ENCODE results near the gene KCNE3.

DNA sequence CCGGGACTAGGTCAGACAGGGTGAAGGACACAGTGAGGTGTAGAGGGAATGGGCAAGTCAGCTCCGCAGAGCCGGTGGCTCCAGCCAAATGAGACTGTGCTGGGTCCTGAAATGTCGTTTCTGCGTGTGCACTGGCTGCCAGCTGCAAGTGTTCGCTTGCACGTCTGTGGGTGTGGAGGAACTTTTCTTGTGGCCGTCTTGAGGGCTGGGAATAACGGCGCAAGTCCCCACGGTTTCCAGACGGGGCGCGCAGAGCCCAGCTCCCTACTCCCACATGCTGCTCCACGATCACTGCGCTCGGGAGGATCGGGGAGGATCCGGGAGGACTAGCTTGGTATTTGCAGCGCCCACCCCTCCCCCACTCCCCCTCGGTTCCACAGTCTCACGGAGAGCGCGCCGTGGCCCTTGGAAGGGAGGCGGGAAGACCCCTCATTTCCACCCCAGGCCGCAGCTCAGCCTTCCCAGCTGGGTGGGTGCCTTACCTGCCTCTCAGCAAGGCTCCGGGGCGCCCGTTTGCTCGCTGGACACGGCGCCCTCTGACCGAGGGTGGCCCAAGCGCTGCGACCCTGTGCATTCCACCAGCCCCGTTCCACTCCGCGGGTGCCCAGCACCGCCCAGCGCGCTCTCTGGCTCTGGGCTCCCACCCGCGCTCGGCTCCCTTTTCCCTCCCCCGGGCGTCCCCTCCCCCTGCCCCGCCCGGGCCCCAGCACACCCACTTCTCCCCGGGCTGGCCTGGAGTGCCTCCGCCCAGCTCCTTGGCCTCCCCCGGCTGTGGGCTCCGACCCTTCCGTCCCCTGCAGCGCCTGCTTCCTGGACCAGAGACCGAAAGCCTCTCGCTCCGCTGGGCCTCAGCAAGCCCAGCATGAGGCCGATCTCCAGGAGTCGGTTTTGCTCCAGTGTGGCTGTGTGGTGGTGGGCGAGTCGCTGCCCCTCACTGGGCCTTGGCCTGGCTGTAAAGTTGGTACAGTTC is at the start of gene KCNE3:
- TF ChIP-seq, protein P1, sequence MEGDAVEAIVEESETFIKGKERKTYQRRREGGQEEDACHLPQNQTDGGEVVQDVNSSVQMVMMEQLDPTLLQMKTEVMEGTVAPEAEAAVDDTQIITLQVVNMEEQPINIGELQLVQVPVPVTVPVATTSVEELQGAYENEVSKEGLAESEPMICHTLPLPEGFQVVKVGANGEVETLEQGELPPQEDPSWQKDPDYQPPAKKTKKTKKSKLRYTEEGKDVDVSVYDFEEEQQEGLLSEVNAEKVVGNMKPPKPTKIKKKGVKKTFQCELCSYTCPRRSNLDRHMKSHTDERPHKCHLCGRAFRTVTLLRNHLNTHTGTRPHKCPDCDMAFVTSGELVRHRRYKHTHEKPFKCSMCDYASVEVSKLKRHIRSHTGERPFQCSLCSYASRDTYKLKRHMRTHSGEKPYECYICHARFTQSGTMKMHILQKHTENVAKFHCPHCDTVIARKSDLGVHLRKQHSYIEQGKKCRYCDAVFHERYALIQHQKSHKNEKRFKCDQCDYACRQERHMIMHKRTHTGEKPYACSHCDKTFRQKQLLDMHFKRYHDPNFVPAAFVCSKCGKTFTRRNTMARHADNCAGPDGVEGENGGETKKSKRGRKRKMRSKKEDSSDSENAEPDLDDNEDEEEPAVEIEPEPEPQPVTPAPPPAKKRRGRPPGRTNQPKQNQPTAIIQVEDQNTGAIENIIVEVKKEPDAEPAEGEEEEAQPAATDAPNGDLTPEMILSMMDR (IDR thresholded peaks at IDR 0.05): no peak
- TF ChIP-seq POLR2A (IDR thresholded peaks at IDR 0.05): no peak
